GM12873 (cell line): Measurements from ENCODE around the gene NCKAP5.

Source experiments
- CTCF ChIP-seq: IDR thresholded peaks from 2 replicates; pipeline ENCODE4 v1.5.1; 2012; ENCODE audit warnings: low read depth, mild to moderate bottlenecking, moderate library complexity, low read length, control low read depth; ENCODE audit not compliant: insufficient read depth; ENCODE audit errors: missing control alignments

The NCKAP5 gene

DNA sequence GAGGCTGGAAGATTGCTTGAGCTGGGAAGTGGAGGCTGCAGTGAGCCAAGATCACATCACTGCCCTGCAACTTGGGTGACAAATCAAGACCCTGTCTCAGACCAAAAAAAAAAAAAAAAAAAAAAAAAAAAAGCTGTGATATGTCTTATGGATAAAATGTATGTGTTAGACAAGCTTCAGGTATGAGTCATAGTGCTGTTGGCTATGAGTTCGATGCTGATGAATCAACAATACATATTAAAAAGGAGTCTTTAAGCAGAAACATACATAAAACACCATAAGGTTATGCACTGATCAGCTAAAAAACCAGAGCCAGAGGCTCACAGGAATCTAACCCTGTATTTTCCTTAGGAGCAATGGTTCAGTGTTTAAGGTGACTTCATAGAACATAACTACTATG, 332.3 kb downstream of the NCKAP5 start:
- no peak for TF ChIP-seq CTCF

GRCh38 chr2:133232556-133232955, 335.7 kb downstream of the NCKAP5 start:
- TF ChIP-seq CTCF: no peak

DNA sequence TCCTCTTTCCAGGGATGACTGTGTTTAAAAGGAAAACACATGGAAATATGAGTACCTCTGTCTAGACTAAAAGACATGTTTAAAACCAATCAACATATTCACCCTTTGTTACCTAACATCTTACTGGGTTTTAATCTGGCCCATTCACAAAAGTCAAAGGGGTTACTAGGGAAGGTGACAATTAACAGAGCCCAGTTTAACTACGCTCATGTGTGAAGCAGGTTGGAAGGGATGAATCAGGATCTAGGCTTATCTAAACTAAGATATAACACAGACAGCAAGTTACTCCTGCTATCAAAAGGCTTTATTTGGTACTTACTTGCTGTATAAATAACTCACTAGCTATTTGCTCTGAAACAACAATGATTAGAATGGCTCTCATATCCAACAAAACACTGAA, 337.0 kb downstream of the NCKAP5 start:
- TF ChIP-seq CTCF: no peak

DNA sequence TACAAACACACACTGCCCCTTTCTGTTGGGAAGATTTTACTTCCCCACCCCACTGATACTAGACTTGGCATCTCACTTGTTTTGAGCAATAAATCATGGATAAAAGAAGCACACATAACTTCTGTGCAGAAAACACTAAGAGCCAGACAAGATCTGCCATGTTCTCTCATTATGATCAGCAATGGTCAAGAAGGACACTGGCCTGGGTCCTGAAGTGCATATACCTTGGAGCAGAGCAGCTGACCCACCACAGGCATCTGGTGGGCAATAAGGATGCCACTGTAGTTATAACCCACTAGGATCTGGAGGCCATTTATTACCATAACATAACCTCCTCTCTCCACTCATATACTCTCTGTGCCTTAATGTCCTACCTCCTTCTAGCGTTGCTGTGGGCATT, 338.3 kb downstream of the NCKAP5 start:
- no peak for TF ChIP-seq CTCF

DNA sequence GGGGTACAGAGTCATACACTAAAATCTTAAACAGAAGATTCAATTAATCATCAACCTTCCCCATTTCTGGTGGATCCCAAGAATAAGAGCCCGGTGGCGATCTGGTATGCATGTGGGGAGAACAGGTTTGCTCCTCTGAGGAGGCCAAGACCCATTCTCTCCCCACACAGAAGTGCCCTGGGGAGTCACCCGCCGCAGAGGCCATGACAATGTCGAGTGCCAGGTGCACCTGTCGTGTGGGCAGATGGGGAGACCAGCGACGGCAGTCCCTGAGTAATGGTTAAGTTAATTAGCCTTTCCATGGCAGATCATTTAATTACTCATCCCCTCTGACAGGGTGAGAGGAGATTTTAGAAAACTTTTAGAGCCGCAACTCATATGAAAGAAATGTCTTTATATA, 345.0 kb downstream of the NCKAP5 start:
- TF ChIP-seq CTCF: no peak

DNA sequence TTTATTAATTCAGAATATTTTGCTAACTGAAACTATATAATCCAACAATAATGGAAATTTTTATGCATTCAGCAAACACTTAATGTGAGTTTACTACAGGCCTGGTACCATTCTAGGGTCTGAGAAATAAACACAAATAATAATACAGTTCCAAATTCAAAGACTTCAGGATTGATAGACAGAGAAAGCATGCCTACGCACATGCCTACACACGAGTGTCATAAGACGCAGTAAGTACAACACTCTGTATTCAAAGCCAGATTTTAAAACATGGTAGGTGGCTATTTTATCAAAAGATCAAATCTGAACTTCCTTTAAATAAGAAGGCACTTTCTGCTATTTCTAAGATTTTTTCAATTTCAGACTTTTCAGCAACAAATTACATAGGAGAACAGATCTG, 346.9 kb downstream of the NCKAP5 start:
- TF ChIP-seq CTCF: no peak

- TF ChIP-seq CTCF: no peak
Measured at GRCh38 chr2:133218204-133218603, 350.1 kb downstream of the NCKAP5 start.

DNA sequence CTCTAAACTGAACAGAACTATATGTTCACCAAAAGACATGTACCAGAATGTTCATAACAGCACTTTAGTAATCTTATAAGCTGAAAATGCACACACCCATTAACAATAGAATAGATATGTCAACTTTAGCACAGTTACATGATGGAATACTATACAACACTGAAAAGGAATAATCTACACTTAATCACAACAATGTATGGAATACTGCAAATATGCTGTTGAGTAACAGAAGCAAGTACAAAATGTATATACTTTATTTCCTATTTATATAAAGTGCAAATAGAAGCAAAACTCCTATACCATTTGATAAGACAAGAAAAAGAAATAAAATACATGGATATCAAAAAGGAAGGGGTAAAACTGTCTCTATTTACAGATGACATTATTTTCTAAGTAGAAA, 352.8 kb downstream of the NCKAP5 start:
- no peak for TF ChIP-seq CTCF
